IMR-90 (cell line): ENCODE data around the gene SLC4A11. TPM values are rescaled to one million over a fixed set of nuclear protein-coding genes. Genes with fewer than 3 reads are reported as not detected.

Experiments
- ATAC-seq: fragments of 200-7000 bp; cut with Tn5 transposase; 2 replicates; pipeline ENCODE4 v1.9.1; 2020; ENCODE audit warnings: low read depth, mild to moderate bottlenecking, moderate library complexity
- BruUV-seq: library from RNA; stranded (reverse); fragments of 400-500 nt; replicated peaks from 2 replicates; lab custom pipeline; 2021; lab: Mats Ljungman, UMichigan
- CTCF ChIA-PET: fragments of 300-600 bp; formaldehyde crosslinking; extraction: SDS; loops from one replicate; lab custom pipeline; 2021; ENCODE audit warnings: antibody characterized with exemption; lab: Yijun Ruan, JAX
- POLR2A ChIA-PET: fragments of 300-600 bp; sonication (Branson Sonifier 250); formaldehyde crosslinking; loops from one replicate; lab custom pipeline; 2022; ENCODE audit warnings: antibody characterized with exemption; ENCODE audit not compliant: unreplicated experiment; lab: Charles Lee
- DNase-seq: peaks from one replicate; pipeline ENCODE4 v3.0.0; 2013
- H2AFZ ChIP-seq: replicated peaks from 2 replicates; pipeline ENCODE3; 2013; ENCODE audit warnings: low read length, mild to moderate bottlenecking; ENCODE audit not compliant: poor library complexity
- H2AK5ac ChIP-seq: 2 replicates; pipeline ENCODE4 v1.6.1; 2013; ENCODE audit warnings: low read depth, low read length, inconsistent platforms
- H2AK9ac ChIP-seq: replicated peaks from 2 replicates; pipeline ENCODE3; 2013; ENCODE audit warnings: mild to moderate bottlenecking, low read depth, low read length, moderate library complexity; ENCODE audit not compliant: poor library complexity
- H2BK120ac ChIP-seq: 2 replicates; pipeline ENCODE4 v1.6.1; 2013; ENCODE audit warnings: low read depth, low read length, inconsistent platforms
- H2BK15ac ChIP-seq: 3 replicates; pipeline ENCODE4 v1.6.1; 2013; ENCODE audit warnings: low read depth, low read length, inconsistent platforms
- H2BK20ac ChIP-seq: 2 replicates; pipeline ENCODE4 v1.6.1; 2013; ENCODE audit warnings: low read depth, mild to moderate bottlenecking, inconsistent platforms, low read length, moderate library complexity
- H2BK5ac ChIP-seq: 2 replicates; pipeline ENCODE4 v1.6.1; 2013; ENCODE audit warnings: mild to moderate bottlenecking, low read depth, low read length, inconsistent platforms; ENCODE audit not compliant: poor library complexity, severe bottlenecking
- H3K14ac ChIP-seq: replicated peaks from 2 replicates; pipeline ENCODE4 v1.6.1; 2013; ENCODE audit warnings: low read depth, low read length, inconsistent platforms
- H3K18ac ChIP-seq: 2 replicates; pipeline ENCODE4 v1.6.1; 2013; ENCODE audit warnings: low read depth, low read length, control low read depth
- H3K23ac ChIP-seq: 2 replicates; pipeline ENCODE4 v1.6.1; 2013; ENCODE audit warnings: low read depth, low read length, inconsistent platforms
- H3K27ac ChIP-seq: 2 replicates; pipeline ENCODE4 v1.5.1; 2013; ENCODE audit warnings: mild to moderate bottlenecking, control low read depth, low read length; ENCODE audit not compliant: insufficient read depth
- H3K27me3 ChIP-seq: 2 replicates; pipeline ENCODE4 v1.6.1; 2013; ENCODE audit warnings: low read length; ENCODE audit not compliant: control insufficient read depth, insufficient read depth
- H3K36me3 ChIP-seq: 2 replicates; pipeline ENCODE4 v1.6.1; 2013; ENCODE audit warnings: low read length, mixed read lengths; ENCODE audit not compliant: control insufficient read depth, insufficient read depth
- H3K4ac ChIP-seq: 2 replicates; pipeline ENCODE4 v1.6.1; 2013; ENCODE audit warnings: low read depth, low read length, inconsistent platforms
- H3K4me1 ChIP-seq: 2 replicates; pipeline ENCODE4 v1.6.1; 2013; ENCODE audit warnings: low read length, mixed read lengths; ENCODE audit not compliant: control insufficient read depth, insufficient read depth
- H3K4me2 ChIP-seq: 2 replicates; pipeline ENCODE4 v1.6.1; 2013; ENCODE audit warnings: low read depth, mild to moderate bottlenecking, control low read depth, low read length, moderate library complexity
- H3K4me3 ChIP-seq: 2 replicates; pipeline ENCODE4 v1.5.1; 2013; ENCODE audit warnings: low read depth, mild to moderate bottlenecking, control low read depth, low read length, moderate library complexity; ENCODE audit not compliant: insufficient read depth
- H3K56ac ChIP-seq: 2 replicates; pipeline ENCODE4 v1.6.1; 2013; ENCODE audit warnings: low read length, inconsistent platforms; ENCODE audit not compliant: insufficient read depth; ENCODE audit errors: extremely low read depth
- H3K79me1 ChIP-seq, 2 experiments: 2 replicates each; pipeline ENCODE4 v1.6.1; 2013; ENCODE audit warnings: low read length in 2 of 2, inconsistent platforms in 1 of 2, low read depth in 1 of 2
- H3K9ac ChIP-seq: 2 replicates; pipeline ENCODE4 v1.6.1; 2013; ENCODE audit warnings: low read depth, low read length, control low read depth
- H3K9me1 ChIP-seq: 2 replicates; pipeline ENCODE4 v1.6.1; 2013; ENCODE audit warnings: low read length, inconsistent platforms; ENCODE audit not compliant: insufficient read depth
- H3K9me3 ChIP-seq: 2 replicates; pipeline ENCODE4 v1.6.1; 2013; ENCODE audit warnings: low read length; ENCODE audit not compliant: control insufficient read depth, insufficient read depth
- H4K20me1 ChIP-seq: 2 replicates; pipeline ENCODE4 v1.6.1; 2013; ENCODE audit warnings: low read length, inconsistent platforms; ENCODE audit not compliant: insufficient read depth
- H4K5ac ChIP-seq: 2 replicates; pipeline ENCODE4 v1.6.1; 2013; ENCODE audit warnings: mild to moderate bottlenecking, low read depth, low read length, control low read depth
- H4K8ac ChIP-seq, 2 experiments: 2 replicates each; pipeline ENCODE4 v1.6.1; 2013; ENCODE audit warnings: low read depth in 2 of 2, low read length in 2 of 2, control low read depth in 1 of 2, inconsistent platforms in 1 of 2
- H4K91ac ChIP-seq: 2 replicates; pipeline ENCODE4 v1.6.1; 2013; ENCODE audit warnings: low read depth, low read length, inconsistent platforms; ENCODE audit not compliant: insufficient read depth
- MAZ ChIP-seq: IDR thresholded peaks from 2 replicates; pipeline ENCODE4 v1.6.1; 2012; ENCODE audit warnings: low read depth, mild to moderate bottlenecking, low read length, improper control_type of control experiment, moderate library complexity, borderline replicate concordance
- NFE2L2 ChIP-seq: fragments of 150-350 bp; IDR thresholded peaks from 2 replicates; pipeline ENCODE4 v1.6.1; 2016; ENCODE audit warnings: low read depth, mild to moderate bottlenecking, low read length
- POLR2A ChIP-seq: IDR thresholded peaks from 2 replicates; pipeline ENCODE4 v1.6.1; 2012; ENCODE audit warnings: mild to moderate bottlenecking, low read depth, low read length
- RAD21 ChIP-seq: IDR thresholded peaks from 2 replicates; pipeline ENCODE4 v1.6.1; 2012; ENCODE audit warnings: low read length, improper control_type of control experiment
- RCOR1 ChIP-seq: IDR thresholded peaks from 2 replicates; pipeline ENCODE4 v1.6.1; 2012; ENCODE audit warnings: mild to moderate bottlenecking, low read length, improper control_type of control experiment; ENCODE audit not compliant: insufficient replicate concordance
- RFX5 ChIP-seq: IDR thresholded peaks from 2 replicates; pipeline ENCODE4 v1.8.0; 2012; ENCODE audit warnings: low read depth, mild to moderate bottlenecking, low read length, moderate library complexity
- SMC3 ChIP-seq: fragments of 150-350 bp; IDR thresholded peaks from 2 replicates; pipeline ENCODE4 v1.6.1; 2016; ENCODE audit warnings: low read depth, mild to moderate bottlenecking, antibody characterized with exemption, low read length, moderate library complexity
- WGBS, 2 experiments: methylation state at CpG; one replicate each; pipeline versions ENCODE4 v1.1.5 to v1.1.7; 2013; ENCODE audit warnings: missing lambda C conversion rate in 2 of 2; ENCODE audit not compliant: insufficient read length in 1 of 2; ENCODE audit errors: extremely low coverage in 2 of 2; 5-methylcytosine and 5-hydroxymethylcytosine counted together
- dilution Hi-C: fragments of 300-500 bp; cut with HindIII; formaldehyde crosslinking; loops from one replicate; pipeline ENCODE4 v1.14.3; 2018; ENCODE audit warnings: low sequenced_read_pairs; ENCODE audit not compliant: unreplicated experiment
- in situ Hi-C: fragments of 300-500 bp; cut with MboI; formaldehyde crosslinking; loops from 3 replicates; pipeline ENCODE4 v1.14.3; 2019; ENCODE audit warnings: low sequenced_read_pairs, inconsistent platforms, mixed read lengths
- intact Hi-C: fragments of 100-400 bp; cut with micrococcal nuclease; formaldehyde crosslinking; loops from 2 replicates; pipeline ENCODE4 v1.10.0; 2022
- polyA plus RNA-seq, 3 experiments: library from polyadenylated mRNA; depleted of rRNA; stranded (reverse); fragments of >200 nt; gene quantifications; 2 replicates each; pipeline ENCODE4 v1.2.3, GENCODE V29; 2012; ENCODE audit warnings: low replicate concordance in 1 of 3
- total RNA-seq: library from RNA; depleted of rRNA; stranded (reverse); fragments of >200 nt; gene quantifications from 2 replicates; pipeline ENCODE4 v1.2.3, GENCODE V29; 2012

Gene SLC4A11
- total and polyA plus RNA-seq, 2 of the 4 experiments (the other 2 are of a cell fraction) = 0.36 to 0.79 TPM

GRCh38 chr20:3227936-3228749 lies 10.8 kb downstream of the SLC4A11 start:
- no peaks in the 10 kb centered on the region for H3K9me3 ChIP-seq
- ChIA-PET POLR2A (no interaction called here), CTCF (no interaction called here)
- H3K4me2 ChIP-seq = no peak overlapping the region
- H2BK20ac ChIP-seq = no peak overlapping the region
- H2BK5ac ChIP-seq = no peak overlapping the region
- H4K20me1 ChIP-seq = no peaks in the 10 kb centered on the region
- dilution Hi-C loops = no loop called here
- H3K27me3 ChIP-seq = no peaks in the 10 kb centered on the region
- H3K9ac ChIP-seq = no peak overlapping the region
- no peak overlapping the region for H3K4ac ChIP-seq
- in situ Hi-C loops = no loop called here
- no peak for ATAC-seq
- no peak overlapping the region for H3K23ac ChIP-seq
- no peak overlapping the region for H2AK9ac ChIP-seq
- H3K36me3 ChIP-seq = peaks cover 7% of the 10 kb centered on the region; the same call in 1 of the 2 replicates
- H4K91ac ChIP-seq = no peak overlapping the region
- H3K14ac ChIP-seq = no peak overlapping the region
- intact Hi-C loops = no loop called here
- no peak overlapping the region for H3K4me3 ChIP-seq
- H3K18ac ChIP-seq = no peak overlapping the region
- BruUV-seq = no TSS peak
- no peaks in the 10 kb centered on the region for H3K79me1 ChIP-seq
- no peak overlapping the region for H3K56ac ChIP-seq
- peak overlapping the region; percentile 43 for H2AFZ ChIP-seq
- H3K27ac ChIP-seq = no peak overlapping the region
- no peak for DNase-seq
- no peak for TF ChIP-seq NFE2L2
- TF ChIP-seq SMC3 = no peak
- TF ChIP-seq MAZ = no peak
- no peak for TF ChIP-seq RCOR1
- no peak for TF ChIP-seq RAD21
- TF ChIP-seq POLR2A = no peak
- no peak for TF ChIP-seq RFX5
- no peaks in the 10 kb centered on the region for H3K4me1 ChIP-seq
- H2BK15ac ChIP-seq = no peak overlapping the region
- H3K9me1 ChIP-seq = no peaks in the 10 kb centered on the region
- H2AK5ac ChIP-seq = no peak overlapping the region
- 89% methylated on average over 25 of the region's 42 CpGs; no CpG with 5 or more reads in 1 of the 2 experiments for WGBS, 2 experiments
- H4K5ac ChIP-seq = no peak overlapping the region
- no peak overlapping the region for H2BK120ac ChIP-seq
- H4K8ac ChIP-seq = no peak overlapping the region
